Epithelial cell of proximal tubule (primary cell): Measurements from ENCODE around the gene MR1. TPM values are rescaled to one million over a fixed set of nuclear protein-coding genes. Genes with fewer than 3 reads are reported as not detected.

Experiments used
- DNase-seq: peaks from one replicate; pipeline ENCODE4 v3.0.0-alpha.2; 2011; ENCODE audit warnings: low read depth
- H3K4me3 ChIP-seq: 2 replicates; pipeline ENCODE4 v1.5.1; 2011; ENCODE audit warnings: low read depth, mild to moderate bottlenecking, low read length
- CTCF ChIP-seq: conservative IDR thresholded peaks from 2 replicates; pipeline ENCODE4 v1.5.1; 2012; ENCODE audit warnings: low read depth, mild to moderate bottlenecking, low read length
- total RNA-seq: library from RNA; depleted of rRNA; stranded (reverse); fragments of >200 nt; gene quantifications from 2 replicates; pipeline ENCODE4 v1.2.3, GENCODE V29; 2015

The MR1 gene
- total RNA-seq, 1 donor from 2014 or later = 0.29 TPM

GRCh38 chr1:181079382-181079781 lies 45.6 kb downstream of the MR1 start:
- no peak for DNase-seq
- TF ChIP-seq CTCF = no peak

GRCh38 chr1:181079920-181080319 lies 46.1 kb downstream of the MR1 start:
- no peak for DNase-seq
- H3K4me3 ChIP-seq = no peak overlapping the region
- TF ChIP-seq CTCF = no peak

More at GRCh38 chr1:181079382-181079781, 45.6 kb downstream of the MR1 start:
- no peak overlapping the region for H3K4me3 ChIP-seq

GRCh38 chr1:181080556-181080955 lies 46.8 kb downstream of the MR1 start:
- H3K4me3 ChIP-seq = no peak overlapping the region
- no peak for DNase-seq
- TF ChIP-seq CTCF = no peak

- H3K4me3 ChIP-seq = no peak overlapping the region
- DNase-seq = no peak
- no peak for TF ChIP-seq CTCF
These were observed 47.6 kb downstream of the MR1 start for GRCh38 chr1:181081395-181081794.

GRCh38 chr1:181083842-181084605 lies 50.2 kb downstream of the MR1 start:
- DNase-seq = no peak
- TF ChIP-seq CTCF = peak; percentile 67
- H3K4me3 ChIP-seq = no peak overlapping the region

GRCh38 chr1:181084606-181084969 lies 50.8 kb downstream of the MR1 start:
- TF ChIP-seq CTCF = no peak
- H3K4me3 ChIP-seq = no peak overlapping the region
- DNase-seq = no peak

- no peak overlapping the region for H3K4me3 ChIP-seq
- DNase-seq = no peak
- no peak for TF ChIP-seq CTCF
These were observed 52.3 kb downstream of the MR1 start for GRCh38 chr1:181086091-181086490.
